ENCODE measurements around the gene CCDC157.

Gene CCDC157

DNA sequence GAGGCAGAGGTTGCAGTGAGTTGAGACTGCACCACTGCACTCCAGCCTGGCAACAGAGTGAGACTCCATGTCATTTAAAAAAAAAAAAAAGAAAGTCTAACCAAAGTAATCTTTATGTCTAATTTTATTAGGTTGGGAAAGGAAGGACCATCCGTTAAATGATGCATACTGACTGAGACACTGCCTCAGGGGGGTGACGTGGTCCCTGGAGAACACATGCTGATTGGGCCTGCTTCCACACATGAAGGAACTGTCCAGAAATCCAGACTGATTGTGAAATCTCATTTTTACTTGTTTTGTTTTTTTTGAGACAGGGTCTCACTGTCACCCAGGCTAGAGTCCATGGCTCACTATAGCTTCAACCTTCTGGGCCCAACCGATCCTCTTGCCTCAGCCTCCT, 5.6 kb upstream of the CCDC157 start:
- TF ChIP-seq FOXP2 (optimal IDR thresholded peaks at IDR 0.05; ENCODE audit: borderline replicate concordance, extremely low read depth, extremely low read length, insufficient read depth) (no peak), TAF1 (IDR thresholded peaks at IDR 0.05; ENCODE audit: borderline replicate concordance, insufficient read depth, low read length) (no peak), SIN3A (IDR thresholded peaks at IDR 0.05; ENCODE audit: borderline replicate concordance, insufficient read depth, low read length) (no peak), POLR2AphosphoS5 (IDR thresholded peaks at IDR 0.05; ENCODE audit: low read depth, low read length) (no peak)
- TF ChIP-seq, protein P1, sequence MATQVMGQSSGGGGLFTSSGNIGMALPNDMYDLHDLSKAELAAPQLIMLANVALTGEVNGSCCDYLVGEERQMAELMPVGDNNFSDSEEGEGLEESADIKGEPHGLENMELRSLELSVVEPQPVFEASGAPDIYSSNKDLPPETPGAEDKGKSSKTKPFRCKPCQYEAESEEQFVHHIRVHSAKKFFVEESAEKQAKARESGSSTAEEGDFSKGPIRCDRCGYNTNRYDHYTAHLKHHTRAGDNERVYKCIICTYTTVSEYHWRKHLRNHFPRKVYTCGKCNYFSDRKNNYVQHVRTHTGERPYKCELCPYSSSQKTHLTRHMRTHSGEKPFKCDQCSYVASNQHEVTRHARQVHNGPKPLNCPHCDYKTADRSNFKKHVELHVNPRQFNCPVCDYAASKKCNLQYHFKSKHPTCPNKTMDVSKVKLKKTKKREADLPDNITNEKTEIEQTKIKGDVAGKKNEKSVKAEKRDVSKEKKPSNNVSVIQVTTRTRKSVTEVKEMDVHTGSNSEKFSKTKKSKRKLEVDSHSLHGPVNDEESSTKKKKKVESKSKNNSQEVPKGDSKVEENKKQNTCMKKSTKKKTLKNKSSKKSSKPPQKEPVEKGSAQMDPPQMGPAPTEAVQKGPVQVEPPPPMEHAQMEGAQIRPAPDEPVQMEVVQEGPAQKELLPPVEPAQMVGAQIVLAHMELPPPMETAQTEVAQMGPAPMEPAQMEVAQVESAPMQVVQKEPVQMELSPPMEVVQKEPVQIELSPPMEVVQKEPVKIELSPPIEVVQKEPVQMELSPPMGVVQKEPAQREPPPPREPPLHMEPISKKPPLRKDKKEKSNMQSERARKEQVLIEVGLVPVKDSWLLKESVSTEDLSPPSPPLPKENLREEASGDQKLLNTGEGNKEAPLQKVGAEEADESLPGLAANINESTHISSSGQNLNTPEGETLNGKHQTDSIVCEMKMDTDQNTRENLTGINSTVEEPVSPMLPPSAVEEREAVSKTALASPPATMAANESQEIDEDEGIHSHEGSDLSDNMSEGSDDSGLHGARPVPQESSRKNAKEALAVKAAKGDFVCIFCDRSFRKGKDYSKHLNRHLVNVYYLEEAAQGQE (IDR thresholded peaks at IDR 0.05; ENCODE audit: insufficient read depth in 1 of 2, low read depth in 2 of 2, low read length in 2 of 2): no peak

DNA sequence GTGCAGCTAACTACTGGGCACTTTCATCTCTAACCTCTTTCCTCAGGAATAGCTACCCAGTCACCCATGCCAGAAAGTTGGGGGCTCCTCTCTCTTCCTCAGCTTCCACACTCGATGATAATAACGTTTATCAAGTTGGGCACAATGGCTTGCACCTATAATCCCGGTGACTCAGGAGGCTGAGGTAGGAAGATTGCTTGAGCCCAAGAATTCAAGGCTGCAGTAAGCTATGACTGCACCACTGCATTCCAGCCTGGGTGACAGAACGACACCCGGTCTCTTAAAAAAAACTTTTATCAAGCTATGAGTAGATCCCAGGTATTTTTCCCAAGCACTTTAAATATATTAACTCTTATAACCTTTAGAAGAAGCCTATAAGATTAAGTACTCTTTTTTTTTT, 2.2 kb upstream of the CCDC157 start:
- TF ChIP-seq TAF1 (IDR thresholded peaks at IDR 0.05; ENCODE audit: borderline replicate concordance, insufficient read depth, low read length) (no peak), SIN3A (IDR thresholded peaks at IDR 0.05; ENCODE audit: borderline replicate concordance, insufficient read depth, low read length) (no peak), FOXP2 (optimal IDR thresholded peaks at IDR 0.05; ENCODE audit: borderline replicate concordance, extremely low read depth, extremely low read length, insufficient read depth) (no peak), POLR2AphosphoS5 (IDR thresholded peaks at IDR 0.05; ENCODE audit: low read depth, low read length) (no peak)
- TF ChIP-seq, protein P1 (IDR thresholded peaks at IDR 0.05; ENCODE audit: insufficient read depth in 1 of 2, low read depth in 2 of 2, low read length in 2 of 2): no peak

DNA sequence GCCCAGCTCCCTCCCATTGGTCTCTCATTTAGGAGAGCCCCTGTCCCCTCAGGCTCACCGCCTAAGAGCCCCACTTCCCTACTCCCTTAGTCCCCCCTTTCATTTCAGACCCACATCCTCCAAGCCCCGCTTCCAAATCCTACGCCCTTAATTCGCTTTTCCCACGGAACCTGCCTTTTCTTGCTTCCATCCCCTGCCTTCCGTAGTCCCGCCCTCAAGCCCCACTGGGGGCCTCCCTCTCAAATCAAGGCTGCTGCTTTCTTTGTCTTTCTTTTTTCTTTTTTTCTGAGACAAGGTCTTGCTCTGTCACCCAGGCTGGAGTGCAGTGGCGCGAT, 396 bp downstream of the CCDC157 start:
- TF ChIP-seq POLR2AphosphoS5 (IDR thresholded peaks at IDR 0.05; ENCODE audit: low read depth, low read length) (no peak), TAF1 (IDR thresholded peaks at IDR 0.05; ENCODE audit: borderline replicate concordance, insufficient read depth, low read length) (no peak), FOXP2 (optimal IDR thresholded peaks at IDR 0.05; ENCODE audit: borderline replicate concordance, extremely low read depth, extremely low read length, insufficient read depth) (no peak), SIN3A (IDR thresholded peaks at IDR 0.05; ENCODE audit: borderline replicate concordance, insufficient read depth, low read length) (no peak)
- TF ChIP-seq, protein P1 (IDR thresholded peaks at IDR 0.05; ENCODE audit: insufficient read depth in 1 of 2, low read depth in 2 of 2, low read length in 2 of 2): no peak

DNA sequence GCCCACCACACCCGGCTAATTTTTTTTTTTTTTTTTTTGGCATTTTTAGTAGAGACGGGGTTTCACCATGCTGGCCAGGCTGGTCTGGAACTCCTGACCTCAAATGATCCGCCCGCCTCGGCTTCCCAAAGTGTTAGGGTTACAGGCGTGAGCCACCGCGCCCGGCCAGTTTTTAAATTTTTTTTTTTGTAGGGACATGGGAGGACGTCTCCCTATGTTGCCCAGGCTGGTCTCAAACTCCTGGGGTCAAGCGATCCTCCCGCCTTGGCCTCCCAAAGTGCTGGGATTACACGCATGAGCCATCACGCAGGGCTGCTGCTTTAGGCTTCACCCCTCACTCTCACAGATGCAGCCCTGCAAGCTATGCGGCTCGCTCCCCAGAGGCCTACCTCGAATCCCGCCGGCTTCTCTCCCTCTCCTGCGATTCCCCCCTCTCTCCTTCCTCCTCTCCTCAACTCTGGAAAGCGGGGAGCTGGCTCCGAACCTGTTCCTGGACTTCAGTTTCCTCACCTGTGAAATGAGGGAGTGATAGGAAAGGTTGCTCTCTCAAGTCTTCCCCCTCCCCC, 926 bp downstream of the CCDC157 start:
- no peak for TF ChIP-seq TAF1 (IDR thresholded peaks at IDR 0.05; ENCODE audit: borderline replicate concordance, insufficient read depth, low read length)
- TF ChIP-seq FOXP2 (optimal IDR thresholded peaks at IDR 0.05; ENCODE audit: borderline replicate concordance, extremely low read depth, extremely low read length, insufficient read depth): no peak
- no peak for TF ChIP-seq SIN3A (IDR thresholded peaks at IDR 0.05; ENCODE audit: borderline replicate concordance, insufficient read depth, low read length)
- TF ChIP-seq, protein P1 (IDR thresholded peaks at IDR 0.05; ENCODE audit: insufficient read depth in 1 of 2, low read depth in 2 of 2, low read length in 2 of 2): no peak
- no peak for TF ChIP-seq POLR2AphosphoS5 (IDR thresholded peaks at IDR 0.05; ENCODE audit: low read depth, low read length)

DNA sequence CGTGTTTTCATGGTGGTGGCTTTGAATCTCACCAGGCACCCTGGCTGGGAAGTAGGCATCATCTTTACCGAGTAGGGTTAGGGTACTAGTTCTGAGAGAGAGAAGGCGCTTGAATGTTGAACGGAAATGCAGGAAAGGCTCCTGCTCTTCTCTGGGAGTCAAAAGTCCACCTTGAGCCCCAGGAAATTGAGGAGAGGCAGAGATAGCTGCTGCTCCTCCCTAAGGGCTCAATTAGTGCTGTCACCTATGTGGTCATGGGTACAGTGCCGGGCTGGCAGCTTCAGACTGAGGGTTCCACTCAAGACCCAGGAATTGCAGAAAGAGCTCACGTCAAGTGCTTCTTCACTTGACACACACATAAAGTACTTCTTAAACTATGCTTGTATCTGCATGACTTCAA, 1.7 kb downstream of the CCDC157 start:
- no peak for TF ChIP-seq TAF1 (IDR thresholded peaks at IDR 0.05; ENCODE audit: borderline replicate concordance, insufficient read depth, low read length)
- TF ChIP-seq FOXP2 (optimal IDR thresholded peaks at IDR 0.05; ENCODE audit: borderline replicate concordance, extremely low read depth, extremely low read length, insufficient read depth): no peak
- TF ChIP-seq POLR2AphosphoS5 (IDR thresholded peaks at IDR 0.05; ENCODE audit: low read depth, low read length): no peak
- TF ChIP-seq SIN3A (IDR thresholded peaks at IDR 0.05; ENCODE audit: borderline replicate concordance, insufficient read depth, low read length): no peak
- TF ChIP-seq, protein P1 (IDR thresholded peaks at IDR 0.05; ENCODE audit: insufficient read depth in 1 of 2, low read depth in 2 of 2, low read length in 2 of 2): no peak

Data from PFSK-1 (cell line).